Measurements from ENCODE around the gene WWC2.

The WWC2 gene

DNA sequence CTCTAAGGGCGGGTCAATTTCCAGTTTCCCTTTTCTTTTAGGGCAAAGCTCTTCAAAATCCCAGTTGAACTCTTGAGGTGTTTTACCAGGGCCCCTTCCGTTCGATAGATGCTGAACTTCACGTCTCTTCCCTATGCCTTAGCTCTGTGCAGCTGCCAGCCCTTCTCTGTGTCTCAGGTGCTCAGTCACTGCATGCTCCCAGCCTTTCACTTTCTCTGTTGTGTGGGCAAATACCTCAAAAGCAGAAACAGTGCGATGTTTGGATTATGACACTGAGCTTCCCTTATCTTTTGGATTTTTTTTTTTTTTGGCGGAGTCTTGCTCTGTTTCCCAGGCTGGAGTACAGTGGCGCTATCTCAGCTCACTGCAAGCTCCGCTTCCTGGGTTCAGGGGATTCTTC, 112.5 kb downstream of the WWC2 start:
- TF ChIP-seq, protein P1, sequence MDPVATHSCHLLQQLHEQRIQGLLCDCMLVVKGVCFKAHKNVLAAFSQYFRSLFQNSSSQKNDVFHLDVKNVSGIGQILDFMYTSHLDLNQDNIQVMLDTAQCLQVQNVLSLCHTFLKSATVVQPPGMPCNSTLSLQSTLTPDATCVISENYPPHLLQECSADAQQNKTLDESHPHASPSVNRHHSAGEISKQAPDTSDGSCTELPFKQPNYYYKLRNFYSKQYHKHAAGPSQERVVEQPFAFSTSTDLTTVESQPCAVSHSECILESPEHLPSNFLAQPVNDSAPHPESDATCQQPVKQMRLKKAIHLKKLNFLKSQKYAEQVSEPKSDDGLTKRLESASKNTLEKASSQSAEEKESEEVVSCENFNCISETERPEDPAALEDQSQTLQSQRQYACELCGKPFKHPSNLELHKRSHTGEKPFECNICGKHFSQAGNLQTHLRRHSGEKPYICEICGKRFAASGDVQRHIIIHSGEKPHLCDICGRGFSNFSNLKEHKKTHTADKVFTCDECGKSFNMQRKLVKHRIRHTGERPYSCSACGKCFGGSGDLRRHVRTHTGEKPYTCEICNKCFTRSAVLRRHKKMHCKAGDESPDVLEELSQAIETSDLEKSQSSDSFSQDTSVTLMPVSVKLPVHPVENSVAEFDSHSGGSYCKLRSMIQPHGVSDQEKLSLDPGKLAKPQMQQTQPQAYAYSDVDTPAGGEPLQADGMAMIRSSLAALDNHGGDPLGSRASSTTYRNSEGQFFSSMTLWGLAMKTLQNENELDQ (tag by site-specific recombination; IDR thresholded peaks at IDR 0.05; ENCODE audit: low read depth): no peak
- no peak for TF ChIP-seq ZNF626 (tag by site-specific recombination; IDR thresholded peaks at IDR 0.05)
- no peak for TF ChIP-seq MZF1 (tag by site-specific recombination; IDR thresholded peaks at IDR 0.05; ENCODE audit: borderline replicate concordance)
- TF ChIP-seq ZNF639 (tag by site-specific recombination; IDR thresholded peaks at IDR 0.05): no peak
- TF ChIP-seq ZIC2 (tag by site-specific recombination; IDR thresholded peaks at IDR 0.05): no peak
- TF ChIP-seq, protein P2, sequence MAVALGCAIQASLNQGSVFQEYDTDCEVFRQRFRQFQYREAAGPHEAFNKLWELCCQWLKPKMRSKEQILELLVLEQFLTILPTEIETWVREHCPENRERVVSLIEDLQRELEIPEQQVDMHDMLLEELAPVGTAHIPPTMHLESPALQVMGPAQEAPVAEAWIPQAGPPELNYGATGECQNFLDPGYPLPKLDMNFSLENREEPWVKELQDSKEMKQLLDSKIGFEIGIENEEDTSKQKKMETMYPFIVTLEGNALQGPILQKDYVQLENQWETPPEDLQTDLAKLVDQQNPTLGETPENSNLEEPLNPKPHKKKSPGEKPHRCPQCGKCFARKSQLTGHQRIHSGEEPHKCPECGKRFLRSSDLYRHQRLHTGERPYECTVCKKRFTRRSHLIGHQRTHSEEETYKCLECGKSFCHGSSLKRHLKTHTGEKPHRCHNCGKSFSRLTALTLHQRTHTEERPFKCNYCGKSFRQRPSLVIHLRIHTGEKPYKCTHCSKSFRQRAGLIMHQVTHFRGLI (tag by site-specific recombination; IDR thresholded peaks at IDR 0.05): no peak
- TF ChIP-seq ZFHX2 (tag by site-specific recombination; conservative IDR thresholded peaks at IDR 0.05): no peak
- no peak for TF ChIP-seq ZNF140 (tag by site-specific recombination; IDR thresholded peaks at IDR 0.05)
- no peak for TF ChIP-seq WT1 (tag by site-specific recombination; IDR thresholded peaks at IDR 0.05)
- no peak for TF ChIP-seq KLF9 (tag by site-specific recombination; IDR thresholded peaks at IDR 0.05; ENCODE audit: low read depth)
- TF ChIP-seq ZBTB11 (tag by site-specific recombination; conservative IDR thresholded peaks at IDR 0.05; ENCODE audit: low read depth): no peak
- TF ChIP-seq YY1 (tag by site-specific recombination; IDR thresholded peaks at IDR 0.05): no peak
- ChIA-PET CTCF (no interaction called here), POLR2A (interaction anchor here (0.5 kb wide), 1 partner anchor 9 kb away, joined by 3 read pairs; no protein-coding TSS in a partner anchor)
- Histone ChIP-seq H3K4me1 (ENCODE audit: control insufficient read depth, insufficient read depth, low read length) (no peaks in the 10 kb centered on the region), H3K4me3 (ENCODE audit: low read depth, low read length) (no peak overlapping the region), H3K27ac (ENCODE audit: extremely low read depth, low read depth, low read length) (no peak overlapping the region), H3K9me3 (ENCODE audit: control insufficient read depth, insufficient read depth, low read depth, low read length) (no peaks in the 10 kb centered on the region), H3K36me3 (ENCODE audit: control insufficient read depth in 2 of 2, insufficient read depth in 1 of 2, low read length in 2 of 2) (peaks cover 0 to 12% of the 10 kb centered on the region in 2 experiments; a peak in 1 of 3 replicates)

GRCh38 chr4:183213996-183214395, 114.9 kb downstream of the WWC2 start:
- Histone ChIP-seq H3K4me1 (ENCODE audit: control insufficient read depth, insufficient read depth, low read length) (no peaks in the 10 kb centered on the region), H3K9me3 (ENCODE audit: control insufficient read depth, insufficient read depth, low read depth, low read length) (no peaks in the 10 kb centered on the region), H3K27ac (ENCODE audit: extremely low read depth, low read depth, low read length) (no peak overlapping the region), H3K4me3 (ENCODE audit: low read depth, low read length) (no peak overlapping the region), H3K36me3 (ENCODE audit: control insufficient read depth in 2 of 2, insufficient read depth in 1 of 2, low read length in 2 of 2) (peaks cover 0 to 11% of the 10 kb centered on the region in 2 experiments; a peak in 1 of 3 replicates)
- CTCF ChIA-PET: no interaction called here
- POLR2A ChIA-PET: no interaction called here
- no peak for TF ChIP-seq ZNF580 (tag by site-specific recombination; IDR thresholded peaks at IDR 0.05)
- TF ChIP-seq TSHZ1 (tag by site-specific recombination; IDR thresholded peaks at IDR 0.05; ENCODE audit: borderline replicate concordance): no peak
